Lower leg skin (tissue), 4 donors: ENCODE data around the gene COG1. TPM values are rescaled to one million over a fixed set of nuclear protein-coding genes. Genes with fewer than 3 reads are reported as not detected.
A peak's percentile ranks its signal among the peaks of the same experiment; 100 is the strongest.
"Not testable (repeated sequence)": the region's sequence is repeated elsewhere in the genome, so short reads cannot be mapped to it uniquely, and the experiment has no call there.

Source experiments
- DNase-seq, 2 donors: peaks; one replicate each; pipeline ENCODE4 v3.0.0-alpha.2; 2019; ENCODE audit warnings: low spot score in 2 of 2
- H3K4me3 ChIP-seq: fragments of 200-600 bp; sonication (generic); 2 replicates; pipeline ENCODE4 v1.5.1; 2017; ENCODE audit warnings: mild to moderate bottlenecking, low read depth; ENCODE audit not compliant: poor library complexity, severe bottlenecking
- CTCF ChIP-seq, 3 donors: fragments of 450-650 bp; IDR thresholded peaks; one replicate each; pipeline ENCODE4 v1.5.1; 2016; ENCODE audit warnings: antibody characterized with exemption in 3 of 3, mild to moderate bottlenecking in 3 of 3, moderate library complexity in 2 of 3
- POLR2A ChIP-seq, 2 donors: fragments of 450-650 bp; IDR thresholded peaks; one replicate each; pipeline ENCODE4 v1.6.1; 2016 to 2017; ENCODE audit warnings: antibody characterized with exemption in 2 of 2, mild to moderate bottlenecking in 1 of 2, moderate library complexity in 1 of 2
- WGBS, 2 donors: methylation state at CpG; one replicate each; pipeline ENCODE4 v1.1.5; 2018; 5-methylcytosine and 5-hydroxymethylcytosine counted together
- intact Hi-C: fragments of 100-400 bp; cut with DNase I; formaldehyde crosslinking; loops from one replicate; pipeline ENCODE4 v1.15.0; 2023; ENCODE audit warnings: low total_unique reads
- total RNA-seq, 4 donors: library from RNA; depleted of rRNA; stranded (reverse); fragments of >200 nt; gene quantifications; one replicate each; pipeline ENCODE4 v1.1.0, GENCODE V29; 2016

COG1 gene, protein sequence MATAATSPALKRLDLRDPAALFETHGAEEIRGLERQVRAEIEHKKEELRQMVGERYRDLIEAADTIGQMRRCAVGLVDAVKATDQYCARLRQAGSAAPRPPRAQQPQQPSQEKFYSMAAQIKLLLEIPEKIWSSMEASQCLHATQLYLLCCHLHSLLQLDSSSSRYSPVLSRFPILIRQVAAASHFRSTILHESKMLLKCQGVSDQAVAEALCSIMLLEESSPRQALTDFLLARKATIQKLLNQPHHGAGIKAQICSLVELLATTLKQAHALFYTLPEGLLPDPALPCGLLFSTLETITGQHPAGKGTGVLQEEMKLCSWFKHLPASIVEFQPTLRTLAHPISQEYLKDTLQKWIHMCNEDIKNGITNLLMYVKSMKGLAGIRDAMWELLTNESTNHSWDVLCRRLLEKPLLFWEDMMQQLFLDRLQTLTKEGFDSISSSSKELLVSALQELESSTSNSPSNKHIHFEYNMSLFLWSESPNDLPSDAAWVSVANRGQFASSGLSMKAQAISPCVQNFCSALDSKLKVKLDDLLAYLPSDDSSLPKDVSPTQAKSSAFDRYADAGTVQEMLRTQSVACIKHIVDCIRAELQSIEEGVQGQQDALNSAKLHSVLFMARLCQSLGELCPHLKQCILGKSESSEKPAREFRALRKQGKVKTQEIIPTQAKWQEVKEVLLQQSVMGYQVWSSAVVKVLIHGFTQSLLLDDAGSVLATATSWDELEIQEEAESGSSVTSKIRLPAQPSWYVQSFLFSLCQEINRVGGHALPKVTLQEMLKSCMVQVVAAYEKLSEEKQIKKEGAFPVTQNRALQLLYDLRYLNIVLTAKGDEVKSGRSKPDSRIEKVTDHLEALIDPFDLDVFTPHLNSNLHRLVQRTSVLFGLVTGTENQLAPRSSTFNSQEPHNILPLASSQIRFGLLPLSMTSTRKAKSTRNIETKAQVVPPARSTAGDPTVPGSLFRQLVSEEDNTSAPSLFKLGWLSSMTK
- total RNA-seq = 10 to 100 TPM; 18.3 to 33.2 (median 23.9) TPM

- DNase-seq = peak; percentile 63 to 96
- peak within 1 kb of the TSS; percentile 47 for H3K4me3 ChIP-seq
- WGBS, 2 donors = 0 to 1% methylated on average over 16 to 23 of the region's 84 CpGs
- intact Hi-C loops = no loop called here
- TF ChIP-seq POLR2A (IDR thresholded peaks at IDR 0.05) (no peak), CTCF (IDR thresholded peaks at IDR 0.05) (no peak)
Observed at GRCh38 chr17:73192894-73193701, at the start of gene COG1. Gene COG1, plus strand, starts transcription at chr17:73193055. Its CDS starts 15 bp downstream, at chr17:73193070.

GRCh38 chr17:73144209-73144608 lies 48.6 kb upstream of the COG1 start:
- intact Hi-C loops, H3K4me3 ChIP-seq, DNase-seq: not testable (repeated sequence)
- 71 to 86% methylated on average over 3 of the region's 3 CpGs for WGBS, 2 donors

DNA sequence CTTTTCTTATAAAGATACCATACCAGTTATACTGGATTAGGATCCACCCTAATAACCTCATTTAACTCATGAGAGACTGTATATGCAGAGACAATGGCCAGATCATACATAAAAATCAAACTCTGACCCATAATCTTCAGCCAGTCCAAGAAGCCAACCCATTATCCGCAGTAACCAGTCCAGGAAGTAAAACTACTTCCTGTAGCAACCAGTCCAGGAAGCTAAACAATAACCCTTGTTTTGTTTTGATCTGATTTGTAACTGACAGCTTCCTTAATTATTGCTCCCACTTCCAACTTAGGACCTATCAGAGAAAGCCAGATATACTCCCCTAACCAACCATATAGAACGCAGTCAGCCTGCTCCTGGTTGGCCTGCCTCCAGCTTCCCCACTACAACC lies 47.2 kb upstream of the COG1 start:
- TF ChIP-seq CTCF (IDR thresholded peaks at IDR 0.05) = no peak
- TF ChIP-seq POLR2A (IDR thresholded peaks at IDR 0.05) = no peak
- DNase-seq = no peak
- no peak overlapping the region for H3K4me3 ChIP-seq
- 76 to 85% methylated on average over 2 of the region's 2 CpGs for WGBS, 2 donors
- intact Hi-C loops = no loop called here

DNA sequence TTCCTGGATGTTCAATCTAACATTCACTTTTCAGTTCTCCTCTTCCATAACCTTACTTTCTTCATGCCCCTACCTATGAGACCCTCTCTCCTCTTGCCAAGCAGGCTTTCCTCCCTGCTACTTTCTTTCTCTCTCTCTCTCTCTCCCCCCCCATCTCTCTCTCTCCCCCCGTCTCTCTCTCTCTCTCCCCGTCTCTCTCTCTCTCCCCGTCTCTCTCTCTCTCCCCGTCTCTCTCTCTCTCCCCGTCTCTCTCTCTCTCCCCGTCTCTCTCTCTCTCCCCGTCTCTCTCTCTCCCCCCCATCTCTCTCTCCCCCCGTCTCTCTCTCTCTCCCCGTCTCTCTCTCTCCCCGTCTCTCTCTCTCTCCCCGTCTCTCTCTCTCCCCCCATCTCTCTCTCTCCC lies 45.1 kb upstream of the COG1 start:
- H3K4me3 ChIP-seq, DNase-seq, intact Hi-C loops: not testable (repeated sequence)
- 56 to 85% methylated on average over 4 to 7 of the region's 11 CpGs for WGBS, 2 donors

- intact Hi-C loops = no loop called here
Observed at GRCh38 chr17:73148540-73149334, 44.1 kb upstream of the COG1 start.

GRCh38 chr17:73150622-73151300 lies 42.1 kb upstream of the COG1 start:
- DNase-seq, H3K4me3 ChIP-seq: not testable (repeated sequence)
- WGBS, 2 donors = 66 to 69% methylated on average over 14 of the region's 14 CpGs
- intact Hi-C loops = loop anchor here (10.0 kb wide), 2 partner anchors 426 to 586 kb away; no protein-coding TSS in a partner anchor

More at GRCh38 chr17:73148540-73149334, 44.1 kb upstream of the COG1 start:
- no peak for DNase-seq
- TF ChIP-seq CTCF (IDR thresholded peaks at IDR 0.05) = no peak
- no peak for TF ChIP-seq POLR2A (IDR thresholded peaks at IDR 0.05)
- WGBS, 2 donors = 73 to 78% methylated on average over 6 of the region's 6 CpGs
- H3K4me3 ChIP-seq = no peak overlapping the region
